ENCODE data around the gene P3H1. TPM values are rescaled to one million over a fixed set of nuclear protein-coding genes. Genes with fewer than 3 reads are reported as not detected.

The P3H1 gene
- polyA plus RNA-seq, 3 donors = 16.8 to 56.9 (median 16.9) TPM

GRCh38 chr1:42806593-42806992, 39.8 kb upstream of the P3H1 start:
- H3K27me3 Mint-ChIP-seq (ENCODE audit: low read depth in 3 of 3) = peaks cover 0 to 2% (median 0%) of the 10 kb centered on the region in 3 donors
- no peak overlapping the region for H3K4me3 Mint-ChIP-seq
- H3K27me3 ChIP-seq (ENCODE audit: control insufficient read depth in 2 of 2, insufficient read depth in 2 of 2, low read length in 2 of 2) = no peaks in the 10 kb centered on the region
- 100% methylated on average over 2 of the region's 5 CpGs for WGBS (ENCODE audit: insufficient coverage)
- H3K27ac Mint-ChIP-seq = no peak overlapping the region
- peaks cover 5 to 16% (median 12%) of the 10 kb centered on the region in 7 donors for H3K9me3 Mint-ChIP-seq
- H3K4me1 Mint-ChIP-seq = no peaks in the 10 kb centered on the region
- no peak overlapping the region for H3K4me3 ChIP-seq (replicated peaks in 1 of 3; ENCODE audit: low read depth in 2 of 3, low read length in 3 of 3)
- H3K36me3 Mint-ChIP-seq = peaks cover 38 to 47% of the 10 kb centered on the region in 2 donors
- H3K36me3 ChIP-seq (replicated peaks in 1 of 2; ENCODE audit: control insufficient read depth in 1 of 2, insufficient read depth in 2 of 2, low read length in 2 of 2) = peaks cover 0 to 42% of the 10 kb centered on the region in 2 donors
- intact Hi-C loops (cut with micrococcal nuclease) = no loop called here
- H2AFZ ChIP-seq (ENCODE audit: insufficient read depth, low read depth, low read length, poor library complexity, severe bottlenecking) = no peak overlapping the region
- H4K20me1 ChIP-seq (ENCODE audit: insufficient read depth, low read length) = no peaks in the 10 kb centered on the region
- no peaks in the 10 kb centered on the region for H3K4me1 ChIP-seq (ENCODE audit: control insufficient read depth in 1 of 2, insufficient read depth in 2 of 2, low read length in 2 of 2)
- H3K9ac ChIP-seq (ENCODE audit: insufficient read depth, low read length, poor library complexity, severe bottlenecking) = no peak overlapping the region
- H3K9me3 ChIP-seq (replicated peaks in 1 of 2; ENCODE audit: control insufficient read depth in 1 of 2, insufficient read depth in 1 of 2, low read length in 2 of 2) = peaks cover 0 to 11% of the 10 kb centered on the region in 2 donors
- TF ChIP-seq CTCF (IDR thresholded peaks at IDR 0.05) = no peak
- DNase-seq = no peak
- H3K27ac ChIP-seq (ENCODE audit: low read depth in 1 of 2, low read length in 2 of 2) = no peak overlapping the region
- H3K79me2 ChIP-seq (ENCODE audit: insufficient read depth, low read length) = no peaks in the 10 kb centered on the region
- H3K4me2 ChIP-seq (replicated peaks; ENCODE audit: extremely low read depth, low read length, poor library complexity, severe bottlenecking) = no peak overlapping the region

GRCh38 chr1:42806171-42806570, 39.3 kb upstream of the P3H1 start:
- Histone ChIP-seq H3K4me1 (ENCODE audit: control insufficient read depth in 1 of 2, insufficient read depth in 2 of 2, low read length in 2 of 2) (no peaks in the 10 kb centered on the region), H3K79me2 (ENCODE audit: insufficient read depth, low read length) (no peaks in the 10 kb centered on the region), H3K4me3 (replicated peaks in 1 of 3; ENCODE audit: low read depth in 2 of 3, low read length in 3 of 3) (no peak overlapping the region), H3K4me2 (replicated peaks; ENCODE audit: extremely low read depth, low read length, poor library complexity, severe bottlenecking) (no peak overlapping the region), H3K9me3 (replicated peaks in 1 of 2; ENCODE audit: control insufficient read depth in 1 of 2, insufficient read depth in 1 of 2, low read length in 2 of 2) (peaks cover 0 to 11% of the 10 kb centered on the region in 2 donors), H3K27ac (ENCODE audit: low read depth in 1 of 2, low read length in 2 of 2) (no peak overlapping the region), H3K9ac (ENCODE audit: insufficient read depth, low read length, poor library complexity, severe bottlenecking) (no peak overlapping the region), H3K36me3 (replicated peaks in 1 of 2; ENCODE audit: control insufficient read depth in 1 of 2, insufficient read depth in 2 of 2, low read length in 2 of 2) (peaks cover 0 to 40% of the 10 kb centered on the region in 2 donors), H3K27me3 (ENCODE audit: control insufficient read depth in 2 of 2, insufficient read depth in 2 of 2, low read length in 2 of 2) (no peaks in the 10 kb centered on the region), H4K20me1 (ENCODE audit: insufficient read depth, low read length) (no peaks in the 10 kb centered on the region), H2AFZ (ENCODE audit: insufficient read depth, low read depth, low read length, poor library complexity, severe bottlenecking) (no peak overlapping the region)
- DNase-seq = no peak
- no peaks in the 10 kb centered on the region for H3K4me1 Mint-ChIP-seq
- no peak overlapping the region for H3K4me3 Mint-ChIP-seq
- H3K27ac Mint-ChIP-seq = no peak overlapping the region
- peaks cover 5 to 16% (median 12%) of the 10 kb centered on the region in 7 donors for H3K9me3 Mint-ChIP-seq
- peaks cover 0 to 2% (median 0%) of the 10 kb centered on the region in 3 donors for H3K27me3 Mint-ChIP-seq (ENCODE audit: low read depth in 3 of 3)
- peaks cover 35 to 47% of the 10 kb centered on the region in 2 donors for H3K36me3 Mint-ChIP-seq
- TF ChIP-seq CTCF (IDR thresholded peaks at IDR 0.05) = no peak
- intact Hi-C loops (cut with micrococcal nuclease) = no loop called here

All from CD14-positive monocyte (primary cell).